Coronary artery (tissue), 2 donors: ENCODE results near the gene SERPINE2.
A peak's percentile ranks its signal among the peaks of the same experiment; 100 is the strongest.

Source experiments
- DNase-seq: peaks from one replicate; pipeline ENCODE4 v3.0.0-alpha.2; 2017; ENCODE audit warnings: low spot score
- H3K27ac ChIP-seq, 2 donors: fragments of 200-600 bp; sonication (generic); one replicate each; pipeline ENCODE4 v1.5.1; 2016 to 2019
- H3K4me3 ChIP-seq: fragments of 200-600 bp; sonication (generic); 2 replicates; pipeline ENCODE4 v1.5.1; 2016; ENCODE audit warnings: mild to moderate bottlenecking, moderate library complexity
- TF ChIP-seq, protein P1 (sequence below): fragments of 200-600 bp; sonication (generic); IDR thresholded peaks from one replicate; pipeline ENCODE4 v1.5.1; 2019; ENCODE audit warnings: antibody characterized with exemption

The SERPINE2 gene

DNA sequence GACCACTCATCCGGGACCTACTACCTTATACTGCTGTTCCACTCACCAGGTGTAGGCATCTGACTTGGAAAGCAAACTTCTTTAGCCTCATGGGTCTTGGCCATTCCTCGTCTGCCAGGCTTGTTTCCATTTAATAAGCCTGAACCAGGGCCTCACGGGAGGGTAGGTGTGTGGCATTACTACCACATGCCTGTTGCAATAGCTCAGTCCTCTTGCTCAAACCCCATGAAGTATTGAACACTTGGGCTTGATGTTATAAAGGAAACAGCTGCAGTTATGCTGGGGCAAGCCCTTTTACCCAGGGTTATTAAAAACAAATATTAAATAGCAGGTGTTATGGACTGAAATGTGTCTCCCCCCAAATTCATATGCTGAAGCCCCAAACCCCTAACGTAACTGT, 60.6 kb downstream of the SERPINE2 start:
- Histone ChIP-seq H3K27ac (no peak overlapping the region), H3K4me3 (no peak overlapping the region)
- no peak for DNase-seq
- TF ChIP-seq, protein P1, sequence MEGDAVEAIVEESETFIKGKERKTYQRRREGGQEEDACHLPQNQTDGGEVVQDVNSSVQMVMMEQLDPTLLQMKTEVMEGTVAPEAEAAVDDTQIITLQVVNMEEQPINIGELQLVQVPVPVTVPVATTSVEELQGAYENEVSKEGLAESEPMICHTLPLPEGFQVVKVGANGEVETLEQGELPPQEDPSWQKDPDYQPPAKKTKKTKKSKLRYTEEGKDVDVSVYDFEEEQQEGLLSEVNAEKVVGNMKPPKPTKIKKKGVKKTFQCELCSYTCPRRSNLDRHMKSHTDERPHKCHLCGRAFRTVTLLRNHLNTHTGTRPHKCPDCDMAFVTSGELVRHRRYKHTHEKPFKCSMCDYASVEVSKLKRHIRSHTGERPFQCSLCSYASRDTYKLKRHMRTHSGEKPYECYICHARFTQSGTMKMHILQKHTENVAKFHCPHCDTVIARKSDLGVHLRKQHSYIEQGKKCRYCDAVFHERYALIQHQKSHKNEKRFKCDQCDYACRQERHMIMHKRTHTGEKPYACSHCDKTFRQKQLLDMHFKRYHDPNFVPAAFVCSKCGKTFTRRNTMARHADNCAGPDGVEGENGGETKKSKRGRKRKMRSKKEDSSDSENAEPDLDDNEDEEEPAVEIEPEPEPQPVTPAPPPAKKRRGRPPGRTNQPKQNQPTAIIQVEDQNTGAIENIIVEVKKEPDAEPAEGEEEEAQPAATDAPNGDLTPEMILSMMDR = no peak

DNA sequence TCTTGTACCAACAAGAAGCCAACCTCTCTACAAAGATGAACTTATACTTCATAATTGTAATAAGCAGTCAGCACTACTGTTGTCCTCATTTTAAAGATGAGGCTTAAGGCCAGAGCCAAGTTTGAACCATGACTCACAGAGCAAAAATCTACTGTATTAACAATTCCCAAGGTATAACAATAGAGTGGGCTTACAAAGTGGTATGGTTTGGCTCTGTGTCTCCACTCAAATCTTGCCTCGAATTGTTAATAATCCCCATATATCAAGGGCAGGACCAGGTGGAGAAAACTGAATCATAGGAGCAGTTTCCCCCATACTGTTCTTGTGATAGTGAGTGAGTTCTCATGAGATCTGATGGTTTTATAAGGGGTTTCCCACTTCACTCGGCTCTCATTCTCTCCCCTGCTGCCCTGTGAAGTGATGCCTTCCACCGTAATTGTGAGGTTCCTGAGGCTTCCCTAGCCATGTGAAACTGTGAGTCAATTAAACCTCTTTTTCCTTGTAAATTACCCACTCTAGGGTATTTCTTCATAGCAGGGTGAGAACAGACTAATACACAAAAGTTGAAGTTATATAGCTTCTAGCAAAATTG, 62.4 kb downstream of the SERPINE2 start:
- no peak for DNase-seq
- TF ChIP-seq, protein P1 = no peak
- Histone ChIP-seq H3K4me3 (no peak overlapping the region), H3K27ac (no peak overlapping the region)

DNA sequence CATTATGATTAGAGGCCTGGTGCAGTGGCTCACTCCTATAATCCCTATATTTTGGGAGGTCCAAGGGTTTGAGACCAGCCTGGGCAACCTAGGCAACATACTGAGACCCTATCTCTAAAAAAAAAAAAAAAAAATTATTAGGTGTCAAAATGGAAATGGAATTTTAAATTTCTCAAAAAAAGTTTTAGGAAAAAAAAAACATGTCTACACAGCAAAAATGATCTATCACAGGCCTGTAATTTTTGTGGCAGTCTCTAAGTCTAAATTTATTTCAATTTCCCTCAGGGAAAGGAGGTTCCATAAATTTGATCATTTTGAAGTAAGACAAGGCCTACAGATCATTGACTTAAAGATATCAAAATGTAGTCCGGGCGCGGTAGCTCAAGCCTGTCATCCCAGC, 65.5 kb downstream of the SERPINE2 start:
- no peak for DNase-seq
- TF ChIP-seq, protein P1 = no peak
- no peak overlapping the region for H3K4me3 ChIP-seq
- H3K27ac ChIP-seq = no peak overlapping the region

DNA sequence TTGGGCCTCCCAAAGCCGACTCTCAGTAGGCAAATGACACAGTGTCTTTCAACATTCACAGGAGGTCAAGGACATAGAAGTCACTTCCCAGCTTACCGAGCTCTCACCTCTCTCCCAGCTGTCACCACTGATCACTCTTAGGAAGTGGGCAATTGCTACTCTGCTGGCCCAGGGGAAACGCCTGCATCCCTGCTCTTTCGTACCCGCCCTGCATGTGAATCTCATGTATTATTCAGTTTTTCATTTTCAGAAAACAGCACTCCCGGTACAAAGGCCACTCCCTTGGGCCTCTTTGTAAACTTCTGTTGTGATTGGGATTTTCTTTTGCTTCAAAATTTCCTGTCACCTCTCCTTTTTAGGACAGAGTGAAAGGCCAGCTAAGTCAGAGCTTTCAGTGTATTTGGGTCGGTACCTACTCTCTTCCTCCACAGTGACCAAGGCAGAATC, 66.4 kb downstream of the SERPINE2 start:
- no peak overlapping the region for H3K27ac ChIP-seq
- DNase-seq = no peak
- no peak overlapping the region for H3K4me3 ChIP-seq
- TF ChIP-seq, protein P1 = no peak

DNA sequence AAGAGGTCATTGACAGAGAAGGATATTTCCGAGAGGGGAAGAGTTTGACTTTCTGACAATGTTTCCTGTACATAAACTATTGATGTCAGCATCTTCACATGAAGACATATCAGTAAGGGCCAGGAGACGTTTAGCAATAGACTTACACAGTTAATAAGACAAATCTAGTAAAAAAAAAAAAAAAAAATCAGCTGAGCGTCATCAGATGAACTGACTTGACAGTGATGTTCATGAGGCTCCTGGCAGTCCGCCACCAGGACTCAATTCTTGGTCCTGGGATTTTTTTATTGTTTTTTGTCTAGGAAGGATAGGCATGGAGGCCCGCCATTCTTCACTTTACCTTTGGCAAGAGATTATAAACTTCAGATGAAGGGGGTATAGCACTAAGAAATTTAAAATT, 67.4 kb downstream of the SERPINE2 start:
- DNase-seq = no peak
- no peak overlapping the region for H3K4me3 ChIP-seq
- no peak overlapping the region for H3K27ac ChIP-seq
- TF ChIP-seq, protein P1 = no peak

DNA sequence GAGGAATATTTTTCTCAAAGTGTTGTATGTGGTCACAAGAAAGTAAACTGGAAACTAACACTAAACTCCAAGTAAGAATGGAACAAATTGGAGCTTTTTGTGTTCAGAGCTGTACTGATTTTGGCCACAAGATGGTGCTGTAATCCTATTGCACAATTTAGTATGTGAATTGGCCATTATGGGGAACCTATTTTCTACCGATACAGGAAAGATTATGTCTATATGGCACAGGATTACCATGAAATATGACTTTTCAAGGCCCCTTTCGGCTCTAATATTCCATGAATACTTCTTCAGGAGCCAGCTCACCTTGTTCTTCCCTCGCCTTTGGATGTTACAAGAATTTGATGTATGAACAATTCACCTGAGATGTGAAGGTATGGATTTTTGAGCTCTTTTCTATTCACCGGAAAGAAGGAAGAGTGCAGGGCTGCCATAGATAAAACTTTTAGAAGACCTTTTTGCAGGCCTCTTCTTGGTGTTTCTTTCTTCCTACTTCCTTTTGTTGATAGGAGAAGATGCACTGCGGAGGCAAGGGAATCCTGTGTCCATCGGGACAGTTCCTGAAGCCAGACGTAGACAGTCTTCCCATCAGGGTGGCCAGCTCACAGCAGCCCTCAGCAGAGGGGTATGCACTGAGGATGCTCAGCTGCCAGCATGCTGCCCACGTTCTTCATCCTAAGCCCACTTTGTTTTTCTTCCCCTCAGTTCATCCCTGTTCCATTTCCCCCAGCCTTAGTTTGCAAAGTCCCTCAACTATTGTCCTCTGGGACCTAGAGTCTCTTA, 68.5 kb downstream of the SERPINE2 start:
- no peak overlapping the region for H3K4me3 ChIP-seq
- H3K27ac ChIP-seq = no peak overlapping the region
- no peak for DNase-seq
- TF ChIP-seq, protein P1 = peak; percentile 76

DNA sequence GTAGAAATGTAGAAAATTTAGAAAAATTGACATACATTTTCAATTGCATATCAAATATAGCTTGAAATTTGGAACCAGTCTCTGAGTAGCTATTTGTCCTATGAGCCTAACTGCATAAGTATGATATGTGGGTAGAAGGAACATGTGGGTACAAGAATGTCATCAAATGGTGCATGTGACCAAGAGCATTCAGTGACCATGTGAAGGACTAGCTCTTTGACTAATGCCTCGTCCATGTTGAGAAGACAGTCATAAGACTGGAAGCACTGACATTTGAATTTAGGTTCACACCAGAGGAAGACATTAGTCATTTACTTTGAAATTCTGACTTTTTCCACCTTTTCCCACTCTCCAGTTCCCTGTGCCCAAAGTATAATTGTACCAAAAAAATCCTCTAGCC, 69.2 kb downstream of the SERPINE2 start:
- TF ChIP-seq, protein P1 = no peak
- H3K27ac ChIP-seq = no peak overlapping the region
- no peak for DNase-seq
- H3K4me3 ChIP-seq = no peak overlapping the region
